ENCODE data around the gene TNFSF12.

DNA sequence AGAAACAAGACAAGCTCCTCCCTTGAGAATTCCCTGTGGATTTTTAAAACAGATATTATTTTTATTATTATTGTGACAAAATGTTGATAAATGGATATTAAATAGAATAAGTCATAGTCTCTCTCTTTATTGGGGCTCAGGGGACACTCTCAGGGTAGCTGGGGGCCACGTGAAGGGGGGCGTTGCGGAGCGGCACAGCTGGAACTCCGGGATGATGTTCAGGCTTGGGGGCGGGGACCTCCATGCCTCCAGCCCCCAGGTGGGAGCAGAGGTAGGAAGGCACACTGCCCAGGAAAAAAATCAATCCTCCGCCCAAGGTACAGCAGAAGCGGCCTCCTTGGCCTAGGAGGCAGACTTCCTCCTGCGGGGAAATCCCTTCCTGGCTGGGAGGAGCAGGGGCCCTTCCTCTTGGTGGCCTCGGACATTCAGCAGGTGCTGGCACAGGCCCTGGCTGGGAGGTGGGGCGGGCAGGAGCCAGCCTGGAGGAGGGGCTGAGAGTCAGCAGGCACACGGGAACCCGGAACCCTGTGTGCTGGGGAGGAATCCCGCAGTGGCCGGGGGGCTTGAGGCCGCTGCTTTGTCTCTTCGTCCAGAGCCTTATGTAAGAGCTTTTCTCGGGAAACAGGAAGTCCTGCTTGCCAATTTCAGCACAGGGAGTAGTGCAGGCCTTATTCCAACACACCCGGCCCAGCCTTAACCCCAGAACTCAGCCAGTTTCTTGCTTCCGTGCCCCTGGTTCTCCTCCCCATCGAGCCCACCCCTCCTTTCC is 9.1 kb downstream of the TNFSF12 start:
- TF ChIP-seq, protein P1, sequence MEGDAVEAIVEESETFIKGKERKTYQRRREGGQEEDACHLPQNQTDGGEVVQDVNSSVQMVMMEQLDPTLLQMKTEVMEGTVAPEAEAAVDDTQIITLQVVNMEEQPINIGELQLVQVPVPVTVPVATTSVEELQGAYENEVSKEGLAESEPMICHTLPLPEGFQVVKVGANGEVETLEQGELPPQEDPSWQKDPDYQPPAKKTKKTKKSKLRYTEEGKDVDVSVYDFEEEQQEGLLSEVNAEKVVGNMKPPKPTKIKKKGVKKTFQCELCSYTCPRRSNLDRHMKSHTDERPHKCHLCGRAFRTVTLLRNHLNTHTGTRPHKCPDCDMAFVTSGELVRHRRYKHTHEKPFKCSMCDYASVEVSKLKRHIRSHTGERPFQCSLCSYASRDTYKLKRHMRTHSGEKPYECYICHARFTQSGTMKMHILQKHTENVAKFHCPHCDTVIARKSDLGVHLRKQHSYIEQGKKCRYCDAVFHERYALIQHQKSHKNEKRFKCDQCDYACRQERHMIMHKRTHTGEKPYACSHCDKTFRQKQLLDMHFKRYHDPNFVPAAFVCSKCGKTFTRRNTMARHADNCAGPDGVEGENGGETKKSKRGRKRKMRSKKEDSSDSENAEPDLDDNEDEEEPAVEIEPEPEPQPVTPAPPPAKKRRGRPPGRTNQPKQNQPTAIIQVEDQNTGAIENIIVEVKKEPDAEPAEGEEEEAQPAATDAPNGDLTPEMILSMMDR (optimal IDR thresholded peaks at IDR 0.05 in 1 of 3, IDR thresholded peaks at IDR 0.05 in 1 of 3, conservative IDR thresholded peaks at IDR 0.05 in 1 of 3; ENCODE audit: extremely low read depth in 1 of 3, insufficient read depth in 2 of 3, low read length in 3 of 3) = no peak
- no peak for TF ChIP-seq EZH2 (IDR thresholded peaks at IDR 0.05; ENCODE audit: low read length)
